OCI-LY7 (cell line): ENCODE results near the gene NFX1. TPM values are rescaled to one million over a fixed set of nuclear protein-coding genes. Genes with fewer than 3 reads are reported as not detected.

Experiments used
- BruUV-seq: library from RNA; stranded (reverse); fragments of 400-500 nt; replicated peaks from 2 replicates; lab custom pipeline; 2021; lab: Mats Ljungman, UMichigan
- CTCF ChIA-PET: fragments of 300-600 bp; sonication (Branson Sonifier 250); formaldehyde crosslinking; loops from one replicate; lab custom pipeline; 2022; ENCODE audit warnings: antibody characterized with exemption; ENCODE audit not compliant: unreplicated experiment; lab: Charles Lee
- POLR2A ChIA-PET: fragments of 300-600 bp; sonication (Branson Sonifier 250); formaldehyde crosslinking; loops from one replicate; lab custom pipeline; 2022; ENCODE audit warnings: antibody characterized with exemption; lab: Charles Lee
- DNase-seq: peaks from one replicate; pipeline ENCODE4 v3.0.0-alpha.2; 2015; ENCODE audit warnings: low spot score
- H2AFZ ChIP-seq: fragments of 200-600 bp; sonication (generic), shearing (Covaris generic); 2 replicates; pipeline ENCODE4 v1.6.1; 2014; ENCODE audit warnings: mild to moderate bottlenecking, antibody characterized with exemption, low read length, moderate library complexity
- H3K27ac ChIP-seq: fragments of 200-600 bp; sonication (generic); 2 replicates; pipeline ENCODE4 v1.5.1; 2014; ENCODE audit warnings: mixed run types, low read depth, mild to moderate bottlenecking, moderate library complexity, low read length, inconsistent platforms; ENCODE audit not compliant: poor library complexity, severe bottlenecking
- H3K36me3 ChIP-seq: fragments of 200-600 bp; sonication (generic); 2 replicates; pipeline ENCODE4 v1.6.1; 2014; ENCODE audit warnings: mild to moderate bottlenecking, antibody characterized with exemption, low read length, moderate library complexity, mixed read lengths; ENCODE audit not compliant: insufficient read depth
- H3K4me1 ChIP-seq: fragments of 200-600 bp; sonication (generic); 2 replicates; pipeline ENCODE4 v1.5.1; 2014; ENCODE audit warnings: mild to moderate bottlenecking, low read length; ENCODE audit not compliant: insufficient read depth, poor library complexity, severe bottlenecking
- H3K4me2 ChIP-seq: fragments of 200-600 bp; sonication (generic); 2 replicates; pipeline ENCODE4 v1.6.1; 2014; ENCODE audit warnings: mild to moderate bottlenecking, low read length
- H3K4me3 ChIP-seq: fragments of 200-600 bp; sonication (generic); 2 replicates; pipeline ENCODE4 v1.5.1; 2014; ENCODE audit warnings: mild to moderate bottlenecking, low read depth, low read length; ENCODE audit not compliant: poor library complexity, severe bottlenecking
- H3K79me2 ChIP-seq: fragments of 200-600 bp; sonication (generic); 2 replicates; pipeline ENCODE4 v1.6.1; 2016; ENCODE audit warnings: low read depth, mild to moderate bottlenecking, low read length, moderate library complexity, mixed read lengths; ENCODE audit not compliant: insufficient read depth
- H3K9me2 ChIP-seq: fragments of 200-600 bp; sonication (generic); 2 replicates; pipeline ENCODE4 v1.6.1; 2016; ENCODE audit warnings: mild to moderate bottlenecking, low read length, mixed read lengths; ENCODE audit not compliant: insufficient read depth
- H3K9me3 ChIP-seq: fragments of 200-600 bp; sonication (generic); 2 replicates; pipeline ENCODE4 v1.6.1; 2014; ENCODE audit warnings: mild to moderate bottlenecking, mixed run types, low read length, mixed read lengths
- H4K20me1 ChIP-seq: fragments of 200-600 bp; sonication (generic); 2 replicates; pipeline ENCODE4 v1.6.1; 2014; ENCODE audit warnings: mild to moderate bottlenecking, antibody characterized with exemption, low read length, moderate library complexity, mixed read lengths; ENCODE audit not compliant: insufficient read depth
- EZH2phosphoT487 ChIP-seq: fragments of 200-600 bp; sonication (generic); IDR thresholded peaks from 2 replicates; pipeline ENCODE4 v1.6.1; 2018; ENCODE audit warnings: low read depth, borderline replicate concordance, mild to moderate bottlenecking, mixed run types, antibody characterized with exemption, low read length, moderate library complexity, mixed read lengths
- intact Hi-C: fragments of 100-400 bp; cut with micrococcal nuclease; formaldehyde crosslinking; loops from one replicate; pipeline ENCODE4 v1.10.0; 2022; ENCODE audit not compliant: unreplicated experiment
- total RNA-seq, 2 experiments: library from RNA; depleted of rRNA in 1 of 2; stranded (reverse); fragments of >200 nt in 1 of 2; shearing (Covaris generic) in 1 of 2; gene quantifications; 2 replicates each; pipeline ENCODE4 v1.2.3, GENCODE V29; 2014 to 2022
- TF ChIP-seq, protein P1 (sequence below): fragments of 200-600 bp; sonication (generic); conservative IDR thresholded peaks from 2 replicates; pipeline ENCODE4 v1.5.1; 2014; ENCODE audit warnings: mild to moderate bottlenecking, antibody characterized with exemption, low read length, moderate library complexity, mixed read lengths

The NFX1 gene
- total RNA-seq, 2 experiments from 2014 or later: 32.3 to 58.3 TPM

GRCh38 chr9:33285502-33285901 is 4.8 kb upstream of the NFX1 start:
- intact Hi-C loops: loop anchor here (5.0 kb wide), 1 partner anchor 87 kb away; no protein-coding TSS in a partner anchor
- DNase-seq: no peak
- POLR2A ChIA-PET: interaction anchor here (0.5 to 1.0 kb wide), 3 partner anchors 15 to 619 kb away, joined by 3 to 5 read pairs (median 4); no protein-coding TSS in a partner anchor
- Histone ChIP-seq H3K9me3 (no peaks in the 10 kb centered on the region), H3K9me2 (no peaks in the 10 kb centered on the region), H3K36me3 (peaks cover 23% of the 10 kb centered on the region), H4K20me1 (no peaks in the 10 kb centered on the region), H3K79me2 (peaks cover 1% of the 10 kb centered on the region; the same call in 1 of the 2 replicates), H3K4me3 (no peak overlapping the region), H2AFZ (no peak overlapping the region), H3K4me1 (peaks cover 19% of the 10 kb centered on the region), H3K4me2 (no peak overlapping the region), H3K27ac (no peak overlapping the region)
- CTCF ChIA-PET: interaction anchor here (0.6 kb wide), 1 partner anchor 543 kb away, joined by 3 read pairs; no protein-coding TSS in a partner anchor
- no TSS peak for BruUV-seq
- TF ChIP-seq EZH2phosphoT487: no peak
- TF ChIP-seq, protein P1, sequence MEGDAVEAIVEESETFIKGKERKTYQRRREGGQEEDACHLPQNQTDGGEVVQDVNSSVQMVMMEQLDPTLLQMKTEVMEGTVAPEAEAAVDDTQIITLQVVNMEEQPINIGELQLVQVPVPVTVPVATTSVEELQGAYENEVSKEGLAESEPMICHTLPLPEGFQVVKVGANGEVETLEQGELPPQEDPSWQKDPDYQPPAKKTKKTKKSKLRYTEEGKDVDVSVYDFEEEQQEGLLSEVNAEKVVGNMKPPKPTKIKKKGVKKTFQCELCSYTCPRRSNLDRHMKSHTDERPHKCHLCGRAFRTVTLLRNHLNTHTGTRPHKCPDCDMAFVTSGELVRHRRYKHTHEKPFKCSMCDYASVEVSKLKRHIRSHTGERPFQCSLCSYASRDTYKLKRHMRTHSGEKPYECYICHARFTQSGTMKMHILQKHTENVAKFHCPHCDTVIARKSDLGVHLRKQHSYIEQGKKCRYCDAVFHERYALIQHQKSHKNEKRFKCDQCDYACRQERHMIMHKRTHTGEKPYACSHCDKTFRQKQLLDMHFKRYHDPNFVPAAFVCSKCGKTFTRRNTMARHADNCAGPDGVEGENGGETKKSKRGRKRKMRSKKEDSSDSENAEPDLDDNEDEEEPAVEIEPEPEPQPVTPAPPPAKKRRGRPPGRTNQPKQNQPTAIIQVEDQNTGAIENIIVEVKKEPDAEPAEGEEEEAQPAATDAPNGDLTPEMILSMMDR: no peak

GRCh38 chr9:33287087-33287490 is 3.2 kb upstream of the NFX1 start:
- CTCF ChIA-PET: interaction anchor here (0.8 kb wide), 1 partner anchor 54 kb away, joined by 3 read pairs; no protein-coding TSS in a partner anchor
- Histone ChIP-seq H3K4me1 (peaks cover 29% of the 10 kb centered on the region), H3K79me2 (peaks cover 17% of the 10 kb centered on the region), H4K20me1 (no peaks in the 10 kb centered on the region), H3K4me3 (no peak overlapping the region), H3K27ac (no peak overlapping the region), H2AFZ (no peak overlapping the region; the same call in 1 of the 2 replicates), H3K36me3 (peaks cover 13% of the 10 kb centered on the region; the same call in 1 of the 2 replicates), H3K9me2 (no peaks in the 10 kb centered on the region), H3K9me3 (no peaks in the 10 kb centered on the region), H3K4me2 (no peak overlapping the region)
- POLR2A ChIA-PET: no interaction called here
- intact Hi-C loops: loop anchor here (1.0 to 5.0 kb wide), 2 partner anchors 85 to 128 kb away; no protein-coding TSS in a partner anchor
- no TSS peak for BruUV-seq
- peak; percentile 83 for DNase-seq
- no peak for TF ChIP-seq EZH2phosphoT487
- TF ChIP-seq, protein P1: peak; percentile 97

- intact Hi-C loops: loop anchor here (5.0 kb wide), 1 partner anchor 84 kb away; no protein-coding TSS in a partner anchor
- CTCF ChIA-PET: no interaction called here
- Histone ChIP-seq H3K9me2 (no peaks in the 10 kb centered on the region), H4K20me1 (no peaks in the 10 kb centered on the region), H3K4me2 (no peak overlapping the region), H2AFZ (no peak overlapping the region), H3K4me1 (peaks cover 40% of the 10 kb centered on the region), H3K79me2 (peaks cover 29% of the 10 kb centered on the region), H3K36me3 (peaks cover 16% of the 10 kb centered on the region), H3K9me3 (no peaks in the 10 kb centered on the region), H3K4me3 (no peak overlapping the region), H3K27ac (no peak overlapping the region)
- BruUV-seq: no TSS peak
- POLR2A ChIA-PET: interaction anchor here (0.6 to 0.7 kb wide), 2 partner anchors 16 to 220 kb away, joined by 5 to 6 read pairs; no protein-coding TSS in a partner anchor
- no peak for TF ChIP-seq EZH2phosphoT487
- TF ChIP-seq, protein P1: no peak
- DNase-seq: no peak
Measured at GRCh38 chr9:33288235-33288634, 2.1 kb upstream of the NFX1 start.
